Measurements from ENCODE around the gene FOXL3.

Gene FOXL3

DNA sequence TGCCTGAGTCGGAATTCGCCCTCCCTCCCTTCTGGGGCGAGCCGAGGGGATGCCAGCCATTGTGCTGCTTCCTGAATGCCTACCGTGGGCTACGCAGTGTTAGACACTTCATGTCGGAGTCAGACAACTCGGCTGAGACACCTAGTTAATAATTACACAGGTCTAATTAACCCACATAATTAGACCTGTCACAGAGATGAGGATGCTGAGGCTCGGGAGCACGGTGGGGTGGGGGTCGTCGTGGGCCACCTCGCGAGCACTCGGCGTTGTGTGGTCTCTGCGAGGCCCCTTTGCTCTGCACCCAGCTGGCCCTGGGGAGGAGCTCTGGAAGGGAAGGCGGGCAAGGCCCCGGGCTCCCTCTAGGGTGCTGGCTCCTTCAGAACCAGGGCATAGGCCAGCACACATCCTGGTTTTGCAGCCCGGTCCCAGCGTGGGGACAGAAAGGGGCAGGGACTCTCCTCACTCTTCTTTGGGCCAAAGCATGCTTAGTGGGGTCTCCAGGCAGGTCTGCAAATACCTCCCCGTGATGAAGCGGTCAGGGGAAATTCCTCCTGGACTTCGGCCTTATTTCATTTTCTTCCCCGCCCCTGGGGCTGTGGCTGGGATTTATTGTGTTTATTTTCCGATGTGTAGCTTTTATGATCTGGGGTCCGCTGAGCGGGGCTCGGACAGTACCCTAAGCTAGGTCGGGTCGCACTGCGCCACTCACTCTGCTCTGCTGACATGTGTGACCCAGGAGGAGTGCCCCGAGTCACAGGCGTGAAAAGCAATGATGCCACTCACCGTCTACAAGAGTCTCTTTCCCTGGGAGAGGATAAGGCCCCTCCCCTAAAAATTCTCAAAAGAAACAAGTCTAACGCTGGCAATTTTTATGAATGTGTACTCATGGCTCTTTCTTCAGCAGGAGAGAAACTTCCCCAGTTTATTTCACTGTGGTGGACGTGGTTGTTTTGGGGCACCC, 4.9 kb upstream of the FOXL3 start:
- TF ChIP-seq CTCF (conservative IDR thresholded peaks at IDR 0.05; ENCODE audit: low read depth, low read length): no peak
- no peak overlapping the region for H3K4me3 ChIP-seq (ENCODE audit: low read length)
- DNase-seq (ENCODE audit: low read depth): no peak

GRCh38 chr7:285731-286130, 4.2 kb upstream of the FOXL3 start:
- no peak overlapping the region for H3K4me3 ChIP-seq (ENCODE audit: low read length)
- TF ChIP-seq CTCF (conservative IDR thresholded peaks at IDR 0.05; ENCODE audit: low read depth, low read length): no peak
- no peak for DNase-seq (ENCODE audit: low read depth)

DNA sequence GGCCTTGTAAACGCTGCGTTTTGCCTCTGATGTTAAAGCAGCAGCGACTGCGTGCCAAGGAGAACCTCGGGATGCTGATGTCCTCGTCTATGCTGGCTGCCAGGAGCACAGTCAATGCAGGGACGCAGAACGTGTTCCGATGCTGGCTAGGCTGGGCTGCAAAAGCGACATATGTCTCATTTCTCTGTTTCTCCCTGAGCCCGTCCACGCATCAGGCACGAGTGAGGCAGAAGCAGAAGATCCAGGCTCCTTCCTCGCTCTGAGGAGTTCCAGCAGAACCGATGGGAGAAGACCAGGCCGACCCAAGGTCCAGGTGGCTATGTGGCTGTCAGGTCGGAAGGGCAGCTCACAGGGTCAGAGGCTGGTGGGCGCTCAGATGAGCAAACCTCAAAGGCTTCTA, 3.7 kb upstream of the FOXL3 start:
- H3K4me3 ChIP-seq (ENCODE audit: low read length): no peak overlapping the region
- no peak for DNase-seq (ENCODE audit: low read depth)
- no peak for TF ChIP-seq CTCF (conservative IDR thresholded peaks at IDR 0.05; ENCODE audit: low read depth, low read length)

DNA sequence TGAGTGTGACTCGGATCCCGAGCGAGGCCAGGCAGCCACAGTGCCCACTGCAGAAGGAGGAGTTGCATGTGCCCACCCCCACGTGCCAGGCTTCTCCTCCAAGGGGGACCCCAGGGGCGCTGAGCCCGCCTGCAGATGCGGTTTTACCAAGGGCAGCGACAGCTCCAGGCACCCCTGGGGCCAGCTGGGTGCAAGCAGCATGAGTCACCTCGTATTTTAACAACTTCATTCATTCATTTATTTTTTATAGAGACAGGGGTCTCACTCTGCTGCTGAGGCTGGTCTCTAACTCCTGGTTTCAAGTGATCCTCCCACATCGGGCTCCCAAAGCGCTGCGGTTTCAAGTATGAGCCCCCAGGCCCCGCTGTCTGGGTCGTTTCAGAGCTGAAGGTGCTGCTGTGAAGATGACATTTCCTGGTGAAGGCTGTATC, 1.3 kb upstream of the FOXL3 start:
- TF ChIP-seq CTCF (conservative IDR thresholded peaks at IDR 0.05; ENCODE audit: low read depth, low read length): no peak
- H3K4me3 ChIP-seq (ENCODE audit: low read length): no peak overlapping the region
- no peak for DNase-seq (ENCODE audit: low read depth)

DNA sequence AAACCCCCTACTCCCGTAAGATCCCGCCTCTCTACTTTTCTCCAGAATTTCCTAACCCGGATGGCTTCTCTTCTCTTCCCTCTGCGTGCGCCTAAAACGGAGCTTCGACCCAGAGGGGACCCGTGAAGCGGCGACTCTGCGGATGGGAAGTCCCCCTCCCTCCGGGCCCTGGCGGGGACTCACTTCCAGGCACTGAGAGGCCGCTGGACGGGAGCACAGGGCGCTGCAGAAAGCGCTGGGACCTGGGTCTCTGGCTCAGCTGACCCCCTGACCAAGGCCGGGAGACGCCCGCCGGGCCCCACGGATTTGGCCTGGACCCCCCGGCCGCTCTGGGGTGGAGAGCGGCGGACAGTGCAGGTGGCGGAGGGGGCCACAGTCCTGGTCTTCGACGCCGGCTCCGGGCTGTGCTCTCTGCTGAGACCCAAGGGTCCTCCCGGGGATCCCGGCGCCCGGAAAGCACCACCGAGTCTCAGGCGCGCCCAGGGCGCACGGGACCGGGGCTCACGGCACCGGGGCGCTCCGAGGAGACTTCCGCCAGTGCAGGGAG, 688 bp upstream of the FOXL3 start:
- DNase-seq (ENCODE audit: low read depth): no peak
- H3K4me3 ChIP-seq (ENCODE audit: low read length): no peak overlapping the region
- TF ChIP-seq CTCF (conservative IDR thresholded peaks at IDR 0.05; ENCODE audit: low read depth, low read length): no peak

DNA sequence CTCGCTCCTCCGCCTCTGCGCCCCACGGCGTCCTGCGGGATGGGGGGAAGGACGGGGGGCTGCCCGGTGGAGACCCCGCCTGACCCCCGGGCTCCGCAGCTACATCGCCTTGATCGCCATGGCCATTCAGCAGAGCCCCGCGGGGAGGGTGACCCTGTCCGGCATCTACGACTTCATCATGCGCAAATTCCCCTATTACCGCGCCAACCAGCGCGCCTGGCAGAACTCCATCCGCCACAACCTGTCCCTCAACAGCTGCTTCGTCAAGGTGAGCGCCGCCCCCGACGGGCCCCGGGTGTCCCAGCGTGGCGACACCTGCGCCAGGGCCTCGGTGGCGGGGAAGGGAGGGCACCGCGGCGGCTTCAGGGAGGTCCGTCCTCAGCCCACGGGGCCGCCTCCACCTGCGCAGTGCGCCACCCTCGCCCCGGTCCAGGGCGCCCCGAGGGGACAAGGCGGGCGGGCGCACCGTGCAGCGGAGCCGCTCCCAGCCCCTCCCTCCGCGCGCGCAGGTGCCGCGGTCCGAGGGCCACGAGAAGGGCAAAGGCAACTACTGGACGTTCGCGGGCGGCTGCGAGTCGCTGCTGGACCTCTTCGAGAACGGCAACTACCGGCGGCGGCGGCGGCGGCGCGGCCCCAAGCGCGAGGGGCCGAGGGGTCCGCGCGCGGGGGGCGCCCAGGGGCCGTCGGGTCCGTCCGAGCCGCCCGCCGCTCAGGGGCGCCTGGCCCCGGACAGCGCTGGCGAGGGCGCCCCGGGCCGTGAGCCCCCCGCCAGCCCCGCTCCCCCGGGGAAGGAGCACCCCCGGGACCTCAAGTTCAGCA, 793 bp downstream of the FOXL3 start:
- TF ChIP-seq CTCF (conservative IDR thresholded peaks at IDR 0.05; ENCODE audit: low read depth, low read length): no peak
- no peak overlapping the region for H3K4me3 ChIP-seq (ENCODE audit: low read length)
- no peak for DNase-seq (ENCODE audit: low read depth)
